Vagina (tissue), 2 donors: ENCODE measurements around the gene WNT9B.

Experiments
- CTCF ChIP-seq, 3 experiments: fragments of 450-650 bp in 2 of 3; fragments of 200-600 bp in 1 of 3; sonication (generic) in 1 of 3; IDR thresholded peaks; one replicate each; pipeline ENCODE4 v1.5.1; 2017 to 2019; ENCODE audit warnings: antibody characterized with exemption in 3 of 3, mild to moderate bottlenecking in 2 of 3, moderate library complexity in 2 of 3
- POLR2A ChIP-seq, 2 donors: fragments of 450-650 bp; IDR thresholded peaks; one replicate each; pipeline ENCODE4 v1.6.1; 2017; ENCODE audit warnings: antibody characterized with exemption in 2 of 2, mild to moderate bottlenecking in 2 of 2, moderate library complexity in 2 of 2

GRCh38 chr17:46839211-46839610 lies 12.2 kb upstream of the WNT9B start:
- TF ChIP-seq POLR2A (IDR thresholded peaks at IDR 0.05) (no peak), CTCF (IDR thresholded peaks at IDR 0.05) (no peak)
